Stimulated activated memory B cell treated with anti-CD40 and anti-IgM and Interleukin-4, amounts not matched to agents 10 μg/mL and 1 μg/mL and 100 μg/mL, for 72 hours (primary cell): ENCODE data around the gene SELENON.
A peak's percentile ranks its signal among the peaks of the same experiment; 100 is the strongest.

Experiments
- ATAC-seq: fragments of 150-1000 bp; cut with Tn5 transposase; 2 replicates; pipeline ENCODE4 v1.10.0; 2021
- H3K27ac Mint-ChIP-seq: one replicate; pipeline ENCODE4 v1.8.0; 2022; ENCODE audit warnings: mild to moderate bottlenecking, mixed read lengths
- H3K27me3 Mint-ChIP-seq: one replicate; pipeline ENCODE4 v1.8.0; 2022; ENCODE audit warnings: mixed read lengths
- H3K36me3 Mint-ChIP-seq: one replicate; pipeline ENCODE4 v1.8.0; 2022; ENCODE audit warnings: mixed read lengths
- H3K4me1 Mint-ChIP-seq: one replicate; pipeline ENCODE4 v1.8.0; 2022; ENCODE audit warnings: mixed read lengths
- H3K4me3 Mint-ChIP-seq: one replicate; pipeline ENCODE4 v1.8.0; 2022; ENCODE audit warnings: mild to moderate bottlenecking, moderate library complexity, mixed read lengths
- H3K9me3 Mint-ChIP-seq: one replicate; pipeline ENCODE4 v1.8.0; 2022; ENCODE audit warnings: mixed read lengths

The SELENON gene

DNA sequence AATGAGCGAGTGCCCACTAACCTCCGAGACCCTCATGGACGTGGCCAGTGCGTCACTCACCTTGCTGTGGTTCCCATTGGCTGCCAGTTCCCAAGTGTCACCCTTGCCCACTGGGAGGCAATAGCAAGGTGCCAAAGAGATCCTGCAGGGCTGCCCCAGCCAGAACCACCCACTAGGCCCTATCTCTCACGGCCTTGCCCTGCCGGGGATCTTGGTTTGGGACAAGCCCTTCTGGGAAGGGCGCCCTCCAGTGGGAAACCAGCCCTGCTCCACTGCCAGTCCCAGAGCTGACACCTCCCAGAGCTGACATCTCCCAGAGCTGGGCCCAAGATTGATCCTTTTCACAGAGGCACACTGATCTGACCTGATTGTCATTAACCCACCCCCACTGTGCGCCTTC, 2.1 kb upstream of the SELENON start:
- Mint-ChIP-seq H3K27ac (no peak overlapping the region), H3K4me3 (no peak overlapping the region), H3K4me1 (peaks cover 42% of the 10 kb centered on the region), H3K9me3 (no peaks in the 10 kb centered on the region), H3K27me3 (no peaks in the 10 kb centered on the region), H3K36me3 (no peaks in the 10 kb centered on the region)
- ATAC-seq: no peak

DNA sequence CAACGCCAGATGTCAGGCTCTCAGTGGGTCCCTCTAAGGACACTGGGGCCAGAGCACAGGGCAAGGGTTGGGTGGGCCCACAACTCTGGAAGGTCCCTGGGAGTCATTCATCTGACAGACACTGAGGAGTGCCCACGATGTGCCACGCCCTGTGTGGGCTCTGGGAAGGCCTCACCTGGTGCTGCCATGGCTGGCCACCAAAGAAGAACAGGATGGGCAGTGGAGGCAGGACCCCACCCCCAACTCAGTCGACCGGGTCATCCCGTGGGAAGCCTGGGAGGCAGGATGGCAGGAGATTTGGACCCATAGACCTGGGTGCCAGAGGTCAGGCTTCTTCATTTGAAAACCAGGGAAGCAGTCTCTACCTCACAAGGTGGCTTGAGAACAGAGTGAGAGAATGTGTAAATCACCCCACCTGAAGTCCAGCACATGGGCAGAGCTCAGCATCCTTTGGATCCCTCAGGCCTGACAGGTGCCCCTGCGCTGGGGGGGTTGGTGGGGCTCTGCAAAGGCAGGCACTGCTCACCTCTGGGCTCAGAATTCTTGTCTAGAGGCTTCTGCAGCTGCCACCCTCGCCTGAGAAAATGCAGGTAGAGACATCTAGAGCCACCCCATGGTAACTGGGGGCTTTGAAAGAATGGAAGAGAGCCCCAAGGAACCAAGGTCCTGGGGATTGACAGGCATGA, 1.2 kb upstream of the SELENON start:
- no peak for ATAC-seq
- Mint-ChIP-seq H3K27me3 (no peaks in the 10 kb centered on the region), H3K27ac (peak overlapping the region; percentile 71), H3K4me1 (peaks cover 44% of the 10 kb centered on the region), H3K4me3 (peak overlapping the region; percentile 67), H3K36me3 (no peaks in the 10 kb centered on the region), H3K9me3 (no peaks in the 10 kb centered on the region)

DNA sequence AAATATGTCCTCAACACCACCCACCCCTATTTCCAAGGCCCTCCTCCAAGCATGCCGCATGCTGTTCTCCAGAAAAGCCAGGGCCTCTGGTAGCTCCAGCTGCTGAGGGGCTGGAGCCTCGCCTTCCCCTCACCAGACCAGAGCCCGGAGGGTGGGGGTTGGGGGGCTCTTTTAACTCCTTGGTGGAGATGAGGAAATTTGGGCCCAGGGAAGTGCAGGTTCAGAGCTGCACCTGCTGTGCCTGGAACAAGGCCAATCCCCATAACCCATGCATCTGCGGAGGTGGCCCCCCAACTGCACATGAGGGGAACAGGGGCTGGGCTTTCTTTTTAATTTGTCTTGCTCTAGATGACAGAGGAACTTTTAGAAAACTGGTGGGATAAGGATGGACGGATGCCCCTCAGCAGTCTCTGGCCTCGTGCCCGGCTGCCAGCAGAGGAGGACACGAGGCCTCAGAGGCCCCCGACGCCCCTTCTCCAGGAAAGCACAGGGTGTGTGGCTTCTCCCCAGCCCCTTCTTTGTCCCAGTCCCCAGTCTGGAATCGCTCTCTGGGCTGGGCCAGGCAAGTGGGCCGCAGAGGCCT, 550 bp upstream of the SELENON start:
- Mint-ChIP-seq H3K36me3 (no peaks in the 10 kb centered on the region), H3K27me3 (no peaks in the 10 kb centered on the region), H3K4me1 (peaks cover 44% of the 10 kb centered on the region), H3K9me3 (no peaks in the 10 kb centered on the region), H3K4me3 (peak overlapping the region; percentile 67), H3K27ac (peak overlapping the region; percentile 71)
- no peak for ATAC-seq

DNA sequence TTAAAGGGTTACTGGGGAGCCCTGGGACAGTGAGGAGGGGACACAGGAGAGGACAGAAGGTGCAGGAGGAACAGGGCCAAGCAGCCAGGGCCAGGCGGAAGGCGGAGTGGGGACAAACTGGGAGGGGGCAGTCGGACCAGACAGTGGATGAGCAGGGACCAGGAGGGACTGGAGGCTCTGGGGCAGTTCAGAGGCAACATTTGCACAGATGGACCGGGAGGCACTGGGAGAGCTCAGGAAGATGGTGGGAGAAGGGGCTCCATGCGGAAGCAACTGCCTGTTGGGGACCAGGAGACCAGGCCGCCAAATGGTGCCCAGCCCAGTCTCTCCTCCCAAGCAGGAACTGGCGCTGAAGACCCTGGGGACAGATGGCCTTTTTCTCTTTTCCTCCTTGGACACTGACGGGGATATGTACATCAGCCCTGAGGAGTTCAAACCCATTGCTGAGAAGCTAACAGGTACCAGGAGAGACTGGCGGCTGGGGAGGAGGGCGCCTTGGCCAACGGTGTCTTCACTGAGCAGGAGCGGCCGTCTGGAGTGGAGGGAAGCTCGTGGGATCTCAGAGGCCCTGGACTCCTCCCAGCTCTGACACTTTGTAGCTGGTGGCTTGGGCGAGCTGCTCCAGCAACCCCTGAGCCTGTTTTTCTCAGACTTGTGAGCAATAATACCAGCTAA, 847 bp downstream of the SELENON start:
- no peak for ATAC-seq
- Mint-ChIP-seq H3K27me3 (no peaks in the 10 kb centered on the region), H3K9me3 (no peaks in the 10 kb centered on the region), H3K4me3 (peak overlapping the region; percentile 75), H3K36me3 (peaks cover 7% of the 10 kb centered on the region), H3K4me1 (peaks cover 58% of the 10 kb centered on the region), H3K27ac (peak overlapping the region; percentile 41)

DNA sequence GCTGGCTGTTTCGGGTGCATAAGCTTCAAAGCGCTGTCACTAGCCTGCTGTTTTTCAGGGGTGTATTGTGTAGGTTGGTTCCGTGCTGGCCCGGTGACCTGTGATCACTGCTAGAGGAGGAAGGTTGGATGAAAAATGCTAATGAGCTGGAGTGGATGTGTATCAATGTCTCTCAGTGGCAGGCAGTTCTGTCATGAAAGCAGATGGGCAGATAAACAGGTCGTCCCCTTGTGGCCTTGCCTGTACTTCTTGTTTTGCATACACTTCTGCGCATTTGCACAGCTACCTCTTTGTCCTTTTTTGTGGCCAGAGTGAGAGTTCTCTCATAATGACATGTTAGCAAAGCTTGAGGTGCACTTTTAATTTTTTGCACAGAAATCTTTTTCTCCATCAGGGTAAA, 2.9 kb downstream of the SELENON start:
- Mint-ChIP-seq H3K4me3 (no peak overlapping the region), H3K36me3 (peaks cover 13% of the 10 kb centered on the region), H3K4me1 (peaks cover 45% of the 10 kb centered on the region), H3K27me3 (no peaks in the 10 kb centered on the region), H3K27ac (no peak overlapping the region), H3K9me3 (no peaks in the 10 kb centered on the region)
- ATAC-seq: peak; percentile 66

DNA sequence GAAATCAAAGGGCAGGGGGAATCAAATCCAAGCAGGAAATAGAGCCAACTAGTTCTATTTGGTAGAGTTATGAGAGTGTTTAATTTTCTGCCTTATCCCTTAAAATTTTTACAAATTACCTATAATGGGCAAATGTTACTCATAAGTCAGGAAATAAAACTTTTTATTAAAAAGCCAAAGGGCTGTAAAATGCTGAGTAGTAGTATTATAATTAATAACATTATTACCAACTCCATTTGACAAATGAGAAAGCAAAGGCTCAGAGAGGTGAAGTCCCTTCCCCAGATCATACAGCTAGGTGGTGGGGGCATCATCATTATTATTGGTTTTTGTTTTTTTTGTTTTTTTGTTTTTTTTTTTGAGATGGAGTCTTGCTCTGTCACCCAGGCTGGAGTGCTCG, 3.4 kb downstream of the SELENON start:
- peaks cover 13% of the 10 kb centered on the region for H3K36me3 Mint-ChIP-seq
- H3K27me3 Mint-ChIP-seq: no peaks in the 10 kb centered on the region
- no peaks in the 10 kb centered on the region for H3K9me3 Mint-ChIP-seq
- no peak overlapping the region for H3K27ac Mint-ChIP-seq
- no peak for ATAC-seq
- H3K4me1 Mint-ChIP-seq: peaks cover 45% of the 10 kb centered on the region
- no peak overlapping the region for H3K4me3 Mint-ChIP-seq

DNA sequence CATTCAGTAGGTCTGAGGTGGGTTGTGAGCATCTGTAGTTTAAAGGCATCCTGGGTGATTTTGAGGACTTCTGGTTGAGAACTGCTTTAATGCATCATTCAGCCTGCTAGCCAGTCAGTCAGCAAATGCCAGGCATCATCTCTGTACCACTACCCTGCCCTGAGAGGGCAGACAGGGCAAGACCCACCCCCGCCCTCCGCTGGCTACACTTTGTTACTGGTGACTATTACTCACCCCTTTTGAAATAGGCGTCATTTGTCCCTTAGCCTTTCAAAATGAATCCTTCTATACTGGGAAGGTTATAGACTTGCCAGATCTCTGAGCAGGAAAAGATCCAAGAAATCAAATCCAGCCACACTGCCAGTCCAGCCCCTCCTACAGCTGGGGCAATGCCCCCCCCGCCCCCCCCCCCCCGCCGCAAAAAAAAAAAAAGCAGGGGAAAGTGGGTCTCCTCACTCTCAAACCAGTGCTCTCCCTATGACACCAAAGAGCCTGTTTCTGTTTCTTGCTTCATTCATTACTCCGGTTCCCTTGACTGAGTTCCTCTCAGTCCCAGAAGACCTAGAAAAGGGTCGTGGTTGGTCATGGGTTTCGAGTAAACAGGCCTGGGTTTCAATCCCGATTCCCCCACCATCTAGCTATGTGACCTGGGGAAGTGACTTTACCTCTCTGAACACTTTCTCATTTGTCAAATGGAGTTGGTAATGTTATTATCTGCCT, 4.4 kb downstream of the SELENON start:
- H3K27me3 Mint-ChIP-seq: no peaks in the 10 kb centered on the region
- peaks cover 13% of the 10 kb centered on the region for H3K36me3 Mint-ChIP-seq
- no peaks in the 10 kb centered on the region for H3K9me3 Mint-ChIP-seq
- peaks cover 51% of the 10 kb centered on the region for H3K4me1 Mint-ChIP-seq
- H3K4me3 Mint-ChIP-seq: no peak overlapping the region
- peak overlapping the region; percentile 49 for H3K27ac Mint-ChIP-seq
- peak; percentile 42 for ATAC-seq

DNA sequence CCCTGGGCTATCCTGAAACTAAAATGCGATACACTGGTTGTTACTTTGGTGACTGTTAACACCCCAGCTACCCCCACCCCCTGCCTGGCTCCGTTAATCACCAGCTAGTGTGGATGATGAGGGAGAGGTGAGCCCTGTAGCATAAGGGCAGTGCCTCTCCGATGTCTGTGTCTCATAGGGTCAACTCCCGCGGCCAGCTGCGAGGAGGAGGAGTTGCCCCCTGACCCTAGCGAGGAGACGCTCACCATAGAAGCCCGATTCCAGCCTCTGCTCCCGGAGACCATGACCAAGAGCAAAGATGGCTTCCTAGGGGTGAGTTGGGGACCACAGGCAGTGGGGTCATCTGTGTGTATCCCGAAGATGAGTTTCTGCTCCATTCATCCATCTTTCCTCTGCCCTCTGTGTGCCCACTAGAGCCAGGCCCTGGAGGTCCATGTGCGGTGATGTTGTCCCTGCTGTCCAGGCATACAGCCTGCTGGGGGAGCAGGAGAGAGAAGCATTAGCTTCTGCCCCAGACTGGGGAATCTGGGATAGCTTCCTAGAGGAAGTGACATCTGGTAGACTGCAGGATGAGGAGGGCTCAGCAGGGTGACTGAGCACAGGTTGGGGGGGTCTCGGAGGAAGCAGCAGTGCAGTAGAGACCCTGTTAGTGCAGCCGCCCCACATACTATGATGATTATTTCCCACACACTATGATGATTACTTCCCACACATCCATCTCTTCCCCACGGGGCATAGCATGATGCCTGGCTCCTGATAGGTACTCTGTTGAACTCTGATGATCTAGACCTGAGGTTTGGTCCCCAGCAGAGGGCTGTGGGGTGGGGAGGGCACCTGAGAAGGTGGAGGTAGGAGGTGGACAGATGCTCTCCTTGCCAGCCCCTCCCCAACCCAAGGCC, 5.2 kb downstream of the SELENON start:
- no peaks in the 10 kb centered on the region for H3K27me3 Mint-ChIP-seq
- peak overlapping the region; percentile 49 for H3K27ac Mint-ChIP-seq
- H3K9me3 Mint-ChIP-seq: no peaks in the 10 kb centered on the region
- no peak overlapping the region for H3K4me3 Mint-ChIP-seq
- no peak for ATAC-seq
- peaks cover 13% of the 10 kb centered on the region for H3K36me3 Mint-ChIP-seq
- H3K4me1 Mint-ChIP-seq: peaks cover 55% of the 10 kb centered on the region

DNA sequence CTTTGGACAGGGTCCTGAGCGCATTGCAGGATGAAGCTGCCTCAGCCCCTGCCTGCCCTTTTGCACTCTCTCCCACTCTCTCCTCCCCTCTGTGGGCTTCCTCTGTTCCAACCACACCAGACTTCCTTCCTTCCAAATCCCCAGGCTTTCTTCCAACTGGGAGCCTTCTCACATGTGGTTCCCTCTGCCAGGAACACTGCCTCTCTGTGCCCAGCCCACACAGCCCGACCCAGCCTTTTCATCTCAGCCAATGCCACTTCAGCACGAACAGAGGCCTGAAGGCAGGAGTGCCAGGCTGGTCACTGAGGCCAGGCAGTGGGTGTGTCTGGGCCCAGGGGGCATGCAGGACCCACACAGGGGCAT, 5.9 kb downstream of the SELENON start:
- peaks cover 55% of the 10 kb centered on the region for H3K4me1 Mint-ChIP-seq
- peaks cover 13% of the 10 kb centered on the region for H3K36me3 Mint-ChIP-seq
- no peaks in the 10 kb centered on the region for H3K9me3 Mint-ChIP-seq
- ATAC-seq: no peak
- H3K27ac Mint-ChIP-seq: no peak overlapping the region
- no peaks in the 10 kb centered on the region for H3K27me3 Mint-ChIP-seq
- H3K4me3 Mint-ChIP-seq: no peak overlapping the region

DNA sequence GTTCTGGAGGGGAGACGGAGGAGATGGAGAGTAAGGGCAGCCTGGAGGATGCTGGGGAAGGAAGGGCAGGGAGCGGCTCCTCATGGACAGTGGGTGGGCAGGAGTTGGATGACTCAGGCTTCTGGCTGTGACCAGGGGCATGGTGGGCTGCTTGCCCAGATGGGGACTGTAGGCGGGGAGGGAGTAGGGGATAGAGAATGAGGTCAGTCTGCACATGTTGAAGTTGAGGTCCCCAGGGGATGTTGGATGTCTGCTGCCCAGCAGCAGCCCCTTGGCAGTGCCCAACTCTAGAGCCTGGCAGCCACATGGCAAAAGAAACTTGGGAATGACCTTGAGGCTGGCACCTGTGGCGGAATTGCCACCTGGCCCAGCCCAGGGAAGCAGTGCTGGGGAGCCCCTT, 6.4 kb downstream of the SELENON start:
- no peak for ATAC-seq
- peaks cover 13% of the 10 kb centered on the region for H3K36me3 Mint-ChIP-seq
- no peaks in the 10 kb centered on the region for H3K9me3 Mint-ChIP-seq
- no peak overlapping the region for H3K4me3 Mint-ChIP-seq
- H3K4me1 Mint-ChIP-seq: peaks cover 55% of the 10 kb centered on the region
- H3K27me3 Mint-ChIP-seq: no peaks in the 10 kb centered on the region
- no peak overlapping the region for H3K27ac Mint-ChIP-seq

DNA sequence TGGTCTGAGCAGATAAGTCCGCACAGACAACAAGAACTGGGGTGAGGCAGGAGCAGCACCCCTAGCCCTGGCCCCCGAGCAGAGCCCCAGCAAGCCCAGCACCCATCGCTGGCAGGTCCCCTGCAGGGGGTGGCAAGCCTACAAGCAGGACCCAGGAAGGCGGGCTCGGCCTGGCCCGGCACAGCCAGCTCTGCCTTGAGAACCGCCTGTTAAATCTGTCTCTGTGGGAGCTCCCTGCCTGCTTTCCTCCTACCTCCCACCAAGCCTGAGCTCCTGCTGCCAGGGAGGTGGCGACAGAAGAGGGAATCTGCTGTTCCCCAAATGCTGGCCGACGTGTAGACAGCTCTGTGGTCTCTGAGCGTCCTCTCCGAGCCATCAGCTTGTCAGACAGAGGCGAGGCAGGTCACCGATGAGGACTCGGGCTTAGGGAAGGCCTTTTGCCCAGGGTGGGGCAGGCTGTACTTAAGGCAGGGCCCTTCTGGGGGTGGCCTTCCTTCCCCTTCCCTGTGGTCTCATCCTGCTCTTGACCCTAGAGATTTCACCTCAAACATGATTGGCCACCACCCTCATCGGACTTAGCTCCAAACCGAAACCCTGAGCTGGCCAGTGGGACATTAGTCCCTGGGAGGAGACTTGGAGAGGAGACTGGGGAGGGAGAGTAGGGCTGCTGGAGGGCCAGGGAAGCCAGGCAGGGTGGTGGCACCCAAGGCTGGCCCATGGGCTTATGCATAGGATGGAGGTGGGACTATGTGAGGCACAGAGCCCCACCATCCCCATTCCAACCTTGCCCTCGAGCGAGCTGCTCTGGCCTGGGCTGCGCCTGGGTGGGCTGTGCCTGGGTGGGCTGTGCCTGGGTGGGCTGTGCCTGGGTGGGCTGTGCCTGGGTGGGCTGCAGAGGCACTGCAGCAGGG, 7.7 kb downstream of the SELENON start:
- H3K9me3 Mint-ChIP-seq: no peaks in the 10 kb centered on the region
- no peak overlapping the region for H3K4me3 Mint-ChIP-seq
- peaks cover 47% of the 10 kb centered on the region for H3K4me1 Mint-ChIP-seq
- no peak for ATAC-seq
- H3K27ac Mint-ChIP-seq: no peak overlapping the region
- H3K27me3 Mint-ChIP-seq: no peaks in the 10 kb centered on the region
- H3K36me3 Mint-ChIP-seq: peaks cover 13% of the 10 kb centered on the region

DNA sequence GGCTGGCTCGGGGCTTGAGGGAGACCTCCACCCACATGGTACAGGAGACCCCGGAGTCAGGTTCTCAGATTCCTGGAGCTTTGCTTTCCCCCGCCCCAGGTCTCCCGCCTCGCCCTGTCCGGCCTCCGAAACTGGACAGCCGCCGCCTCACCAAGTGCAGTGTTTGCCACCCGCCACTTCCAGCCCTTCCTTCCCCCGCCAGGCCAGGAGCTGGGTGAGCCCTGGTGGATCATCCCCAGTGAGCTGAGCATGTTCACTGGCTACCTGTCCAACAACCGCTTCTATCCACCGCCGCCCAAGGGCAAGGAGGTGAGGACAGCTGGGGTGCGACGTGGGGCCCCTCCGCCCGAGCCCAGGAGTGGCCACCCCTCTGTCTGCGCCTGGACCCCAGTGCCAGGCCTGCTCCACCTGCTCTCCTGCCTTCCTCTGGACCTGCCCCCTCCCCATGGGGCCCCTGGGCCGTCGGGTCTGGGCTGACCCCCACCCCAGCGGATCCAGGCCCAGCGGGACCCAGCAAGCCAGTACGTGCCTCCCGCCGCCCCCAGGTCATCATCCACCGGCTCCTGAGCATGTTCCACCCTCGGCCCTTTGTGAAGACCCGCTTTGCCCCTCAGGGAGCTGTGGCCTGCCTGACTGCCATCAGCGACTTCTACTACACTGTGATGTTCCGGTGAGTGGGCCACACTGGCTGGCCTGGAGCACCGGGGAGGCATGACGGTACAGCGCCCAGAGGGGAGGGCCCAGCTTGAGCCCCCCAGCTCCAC, 8.7 kb downstream of the SELENON start:
- H3K9me3 Mint-ChIP-seq: no peaks in the 10 kb centered on the region
- no peak overlapping the region for H3K4me3 Mint-ChIP-seq

DNA sequence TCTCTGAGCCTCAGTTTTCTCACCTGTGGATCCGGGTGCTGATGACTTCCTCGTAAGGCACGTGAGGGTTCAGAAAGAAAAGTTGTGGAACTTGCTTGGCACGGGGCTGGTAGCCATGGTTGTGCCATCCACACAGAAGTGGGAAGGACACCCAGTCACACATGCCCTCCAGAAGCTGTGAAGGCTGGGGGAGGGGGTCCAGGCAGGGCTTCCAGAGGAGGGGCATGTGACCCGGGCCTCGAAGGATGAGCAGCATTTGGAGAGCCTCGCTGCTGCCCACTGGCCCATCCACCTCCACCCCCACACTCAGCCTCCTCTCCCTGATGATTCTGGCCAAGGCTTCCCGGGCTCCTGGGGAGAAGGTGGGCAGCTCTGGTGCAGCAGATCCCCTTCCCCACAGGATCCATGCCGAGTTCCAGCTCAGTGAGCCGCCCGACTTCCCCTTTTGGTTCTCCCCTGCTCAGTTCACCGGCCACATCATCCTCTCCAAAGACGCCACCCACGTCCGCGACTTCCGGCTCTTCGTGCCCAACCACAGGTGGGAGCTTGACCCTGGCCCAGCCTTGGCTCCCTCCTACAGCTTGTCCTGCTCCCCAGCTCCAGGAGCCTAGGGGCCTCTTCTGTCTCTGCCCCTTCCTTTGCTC, 9.4 kb downstream of the SELENON start:
- no peaks in the 10 kb centered on the region for H3K9me3 Mint-ChIP-seq
- H3K36me3 Mint-ChIP-seq: peaks cover 13% of the 10 kb centered on the region
- H3K4me1 Mint-ChIP-seq: peaks cover 43% of the 10 kb centered on the region
- peak overlapping the region; percentile 72 for H3K27ac Mint-ChIP-seq
- ATAC-seq: peak; percentile 66
- H3K4me3 Mint-ChIP-seq: peak overlapping the region; percentile 63
- no peaks in the 10 kb centered on the region for H3K27me3 Mint-ChIP-seq

More for the DNA sequence above, 8.7 kb downstream of the SELENON start:
- H3K4me1 Mint-ChIP-seq: peaks cover 43% of the 10 kb centered on the region
- H3K27me3 Mint-ChIP-seq: no peaks in the 10 kb centered on the region
- H3K36me3 Mint-ChIP-seq: peaks cover 13% of the 10 kb centered on the region
- ATAC-seq: peak; percentile 2
- no peak overlapping the region for H3K27ac Mint-ChIP-seq
